HG03460 (cell line): ENCODE data around the gene PAX1.

Experiments used
- ATAC-seq: cut with Tn5 transposase; IDR thresholded peaks from one replicate; pipeline ENCODE4 v1.9.1; 2021; ENCODE audit not compliant: unreplicated experiment

Gene PAX1

GRCh38 chr20:21725892-21726291 is 20.4 kb downstream of the PAX1 start:
- ATAC-seq = no peak

DNA sequence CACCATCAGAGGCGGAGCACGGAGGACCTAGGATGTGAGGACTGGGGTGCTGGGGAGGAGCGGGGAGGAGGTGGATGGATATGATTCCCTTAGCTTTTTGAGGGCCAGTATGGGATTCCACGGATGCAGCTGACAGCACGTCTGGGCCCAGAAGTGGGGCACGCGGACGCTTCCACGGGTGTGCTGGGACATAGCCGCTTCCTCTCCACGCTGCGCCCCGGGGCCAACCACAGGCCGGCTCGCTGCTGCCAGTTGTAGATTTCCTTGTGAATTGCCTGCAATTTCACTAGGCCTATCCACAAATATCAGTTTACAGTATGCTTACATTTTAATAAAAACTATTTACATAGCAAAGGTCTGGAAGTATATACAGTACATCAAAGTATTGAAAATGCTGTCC is 23.9 kb downstream of the PAX1 start:
- ATAC-seq = no peak

- no peak for ATAC-seq
Observed at GRCh38 chr20:21739161-21739560, 33.7 kb downstream of the PAX1 start.

DNA sequence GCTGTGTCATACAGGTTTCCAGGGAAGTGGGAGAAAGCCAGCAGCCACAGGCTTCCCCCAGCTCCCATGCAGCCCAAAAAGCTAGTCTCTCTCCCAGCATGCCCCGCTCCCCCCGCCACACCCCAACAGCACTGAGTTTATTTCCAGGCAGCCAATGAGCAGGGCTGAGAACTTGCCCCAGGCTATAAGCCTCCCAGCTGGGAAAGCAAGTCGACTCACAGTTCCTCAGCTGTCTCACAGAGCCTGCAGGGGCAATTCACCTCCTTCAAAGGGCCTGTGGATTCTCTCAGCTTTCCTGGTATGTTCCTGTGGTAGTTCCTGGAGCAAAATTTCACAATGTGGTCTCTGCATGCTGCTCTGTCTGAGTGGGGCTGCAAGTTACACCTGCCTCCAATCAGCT is 34.2 kb downstream of the PAX1 start:
- ATAC-seq = no peak

DNA sequence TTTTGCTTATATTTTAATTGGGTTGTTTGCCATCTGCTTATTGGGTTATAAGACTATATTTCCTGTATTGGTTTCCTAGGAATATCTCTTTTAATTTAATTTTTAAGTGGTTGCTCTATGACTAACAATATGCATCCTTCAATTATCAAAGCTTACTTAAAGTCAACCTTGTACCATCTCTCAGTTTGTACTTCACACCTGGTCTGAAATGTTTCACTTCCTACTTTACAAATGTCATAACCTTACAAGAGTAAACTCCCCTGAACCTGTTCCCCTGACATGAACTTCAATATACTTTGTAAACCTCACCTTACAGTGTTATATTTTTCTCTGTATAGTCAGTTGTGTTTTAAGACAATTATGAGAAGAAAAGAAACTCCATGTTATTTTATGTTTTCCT is 35.8 kb downstream of the PAX1 start:
- ATAC-seq = no peak

DNA sequence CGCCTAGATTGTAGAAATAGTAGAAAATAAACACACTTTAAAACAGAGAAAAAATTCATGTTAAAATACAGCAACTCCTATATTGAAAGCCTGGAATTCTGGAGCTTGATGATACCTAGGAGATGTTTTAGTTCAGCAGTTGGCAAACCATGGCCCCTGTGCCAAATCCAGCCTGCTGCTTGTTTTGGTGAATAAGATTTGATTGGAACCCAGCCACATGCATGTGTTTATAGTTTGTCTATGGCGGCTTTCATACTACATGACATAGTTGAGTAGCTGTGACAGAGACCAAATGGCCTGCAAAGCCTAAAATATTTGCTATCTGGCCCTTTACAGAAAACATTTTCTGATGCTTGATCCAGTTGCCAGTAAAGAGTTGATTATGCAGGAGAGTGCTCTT is 57.2 kb downstream of the PAX1 start:
- no peak for ATAC-seq

DNA sequence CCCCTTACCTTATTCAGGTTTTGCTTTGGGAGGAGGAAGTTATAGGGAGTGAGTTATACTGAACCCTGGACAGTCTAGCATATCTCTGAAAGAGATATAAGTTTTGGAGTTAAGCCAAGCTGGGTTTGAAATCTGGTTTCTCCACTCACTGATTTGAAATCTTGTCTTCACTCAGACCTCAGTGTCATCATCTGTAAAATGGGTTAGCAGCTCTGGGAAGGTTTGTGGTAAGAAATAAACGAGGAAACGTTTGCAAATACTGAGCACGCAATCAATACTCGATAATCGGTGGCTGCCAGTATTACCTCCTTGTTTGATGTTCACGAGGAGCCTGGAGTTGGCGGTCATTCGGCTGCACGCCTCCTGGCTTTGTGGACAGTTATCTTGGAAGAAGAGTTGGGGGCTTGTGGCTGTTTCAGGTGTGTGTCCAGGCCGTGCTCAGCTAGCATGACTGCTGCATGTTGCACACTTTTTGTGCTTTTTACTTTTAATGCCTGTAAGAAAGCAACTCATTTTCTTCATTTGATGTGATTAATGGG is 61.8 kb downstream of the PAX1 start:
- ATAC-seq = no peak

DNA sequence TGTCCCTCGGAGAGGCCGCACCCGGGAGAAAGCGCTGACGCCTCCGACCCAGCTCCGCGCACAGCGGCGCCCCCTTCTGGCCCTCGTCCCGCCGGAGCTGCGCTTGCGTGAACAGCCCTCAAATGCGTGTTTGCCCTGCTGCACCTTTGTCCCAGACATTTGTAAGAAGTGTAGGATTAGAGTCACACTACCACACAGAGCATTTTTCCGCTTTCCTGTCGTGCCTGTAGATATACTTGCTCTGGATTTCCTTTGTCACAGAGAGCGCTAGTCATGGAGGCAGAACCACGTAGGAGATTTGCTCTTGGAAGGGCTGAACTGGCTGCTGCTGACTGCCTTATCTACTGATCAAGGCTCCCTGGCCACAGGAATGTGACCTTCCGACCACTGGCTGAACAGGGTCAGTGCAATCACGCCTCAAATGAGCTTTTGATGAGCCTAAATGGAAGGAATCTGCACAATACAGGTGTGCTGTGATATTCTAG is 62.3 kb downstream of the PAX1 start:
- no peak for ATAC-seq
